IMR-90 (cell line): ENCODE data around the gene MYO1H.
A peak's percentile ranks its signal among the peaks of the same experiment; 100 is the strongest.

Experiments
- CEBPB ChIP-seq: IDR thresholded peaks from 2 replicates; pipeline ENCODE4 v1.6.1; 2012; ENCODE audit warnings: low read depth, low read length, improper control_type of control experiment
- FOS ChIP-seq: fragments of 150-350 bp; IDR thresholded peaks from 2 replicates; pipeline ENCODE4 v1.6.1; 2016; ENCODE audit warnings: low read depth, low read length
- POLR2A ChIP-seq: IDR thresholded peaks from 2 replicates; pipeline ENCODE4 v1.6.1; 2012; ENCODE audit warnings: mild to moderate bottlenecking, low read depth, low read length
- RAD21 ChIP-seq: IDR thresholded peaks from 2 replicates; pipeline ENCODE4 v1.6.1; 2012; ENCODE audit warnings: low read length, improper control_type of control experiment
- TF ChIP-seq, protein P1 (sequence below): conservative IDR thresholded peaks from 2 replicates; pipeline ENCODE4 v1.5.1; 2012; ENCODE audit warnings: mild to moderate bottlenecking, low read depth, low read length, improper control_type of control experiment
- TF ChIP-seq, protein P2 (sequence below): fragments of 150-350 bp; IDR thresholded peaks from 2 replicates; pipeline ENCODE4 v1.6.1; 2017; ENCODE audit warnings: mild to moderate bottlenecking, antibody characterized with exemption, low read length, low read depth
- TF ChIP-seq, protein P3 (sequence below): fragments of 150-350 bp; IDR thresholded peaks from 2 replicates; pipeline ENCODE4 v1.6.1; 2016; ENCODE audit warnings: low read depth, mild to moderate bottlenecking, low read length, moderate library complexity, borderline replicate concordance

DNA sequence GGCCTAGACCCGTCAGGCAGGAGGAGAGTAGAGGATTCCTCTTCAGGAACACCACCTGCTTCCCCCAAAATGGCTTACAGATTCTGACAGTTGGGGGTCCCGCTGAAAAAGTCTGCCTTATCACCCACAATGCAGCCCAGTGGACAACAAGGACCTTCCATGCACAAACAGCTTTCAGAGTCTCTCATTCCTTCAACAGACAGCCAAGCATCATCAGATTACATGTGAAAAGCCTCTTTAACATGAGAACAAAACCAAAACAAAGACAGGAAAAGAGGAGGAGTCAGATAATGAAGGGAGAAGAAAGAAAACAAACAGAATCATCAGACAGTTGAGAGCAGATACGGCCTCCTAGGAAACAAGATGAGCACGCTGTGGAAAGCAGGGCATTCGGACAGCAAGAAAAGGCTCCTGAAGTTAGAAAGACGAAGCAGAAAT lies 111.1 kb downstream of the MYO1H start:
- TF ChIP-seq, protein P1, sequence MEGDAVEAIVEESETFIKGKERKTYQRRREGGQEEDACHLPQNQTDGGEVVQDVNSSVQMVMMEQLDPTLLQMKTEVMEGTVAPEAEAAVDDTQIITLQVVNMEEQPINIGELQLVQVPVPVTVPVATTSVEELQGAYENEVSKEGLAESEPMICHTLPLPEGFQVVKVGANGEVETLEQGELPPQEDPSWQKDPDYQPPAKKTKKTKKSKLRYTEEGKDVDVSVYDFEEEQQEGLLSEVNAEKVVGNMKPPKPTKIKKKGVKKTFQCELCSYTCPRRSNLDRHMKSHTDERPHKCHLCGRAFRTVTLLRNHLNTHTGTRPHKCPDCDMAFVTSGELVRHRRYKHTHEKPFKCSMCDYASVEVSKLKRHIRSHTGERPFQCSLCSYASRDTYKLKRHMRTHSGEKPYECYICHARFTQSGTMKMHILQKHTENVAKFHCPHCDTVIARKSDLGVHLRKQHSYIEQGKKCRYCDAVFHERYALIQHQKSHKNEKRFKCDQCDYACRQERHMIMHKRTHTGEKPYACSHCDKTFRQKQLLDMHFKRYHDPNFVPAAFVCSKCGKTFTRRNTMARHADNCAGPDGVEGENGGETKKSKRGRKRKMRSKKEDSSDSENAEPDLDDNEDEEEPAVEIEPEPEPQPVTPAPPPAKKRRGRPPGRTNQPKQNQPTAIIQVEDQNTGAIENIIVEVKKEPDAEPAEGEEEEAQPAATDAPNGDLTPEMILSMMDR: no peak
- peak; percentile 57; the same call in 1 of the 2 replicates for TF ChIP-seq POLR2A
- TF ChIP-seq, protein P2, sequence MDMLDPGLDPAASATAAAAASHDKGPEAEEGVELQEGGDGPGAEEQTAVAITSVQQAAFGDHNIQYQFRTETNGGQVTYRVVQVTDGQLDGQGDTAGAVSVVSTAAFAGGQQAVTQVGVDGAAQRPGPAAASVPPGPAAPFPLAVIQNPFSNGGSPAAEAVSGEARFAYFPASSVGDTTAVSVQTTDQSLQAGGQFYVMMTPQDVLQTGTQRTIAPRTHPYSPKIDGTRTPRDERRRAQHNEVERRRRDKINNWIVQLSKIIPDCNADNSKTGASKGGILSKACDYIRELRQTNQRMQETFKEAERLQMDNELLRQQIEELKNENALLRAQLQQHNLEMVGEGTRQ: no peak
- no peak for TF ChIP-seq FOS
- TF ChIP-seq RAD21: no peak
- no peak for TF ChIP-seq CEBPB
- TF ChIP-seq, protein P3, sequence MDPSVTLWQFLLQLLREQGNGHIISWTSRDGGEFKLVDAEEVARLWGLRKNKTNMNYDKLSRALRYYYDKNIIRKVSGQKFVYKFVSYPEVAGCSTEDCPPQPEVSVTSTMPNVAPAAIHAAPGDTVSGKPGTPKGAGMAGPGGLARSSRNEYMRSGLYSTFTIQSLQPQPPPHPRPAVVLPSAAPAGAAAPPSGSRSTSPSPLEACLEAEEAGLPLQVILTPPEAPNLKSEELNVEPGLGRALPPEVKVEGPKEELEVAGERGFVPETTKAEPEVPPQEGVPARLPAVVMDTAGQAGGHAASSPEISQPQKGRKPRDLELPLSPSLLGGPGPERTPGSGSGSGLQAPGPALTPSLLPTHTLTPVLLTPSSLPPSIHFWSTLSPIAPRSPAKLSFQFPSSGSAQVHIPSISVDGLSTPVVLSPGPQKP: no peak
